GM12892 (cell line): ENCODE measurements around the gene GVQW3.

ENCODE experiments used
- POLR2A ChIP-seq: IDR thresholded peaks from 2 replicates; pipeline ENCODE4 v1.6.1; 2011; ENCODE audit warnings: low read depth, low read length, control low read depth
- POLR2AphosphoS5 ChIP-seq: IDR thresholded peaks from 2 replicates; pipeline ENCODE4 v1.6.1; 2011; ENCODE audit warnings: low read depth, low read length, control low read depth

DNA sequence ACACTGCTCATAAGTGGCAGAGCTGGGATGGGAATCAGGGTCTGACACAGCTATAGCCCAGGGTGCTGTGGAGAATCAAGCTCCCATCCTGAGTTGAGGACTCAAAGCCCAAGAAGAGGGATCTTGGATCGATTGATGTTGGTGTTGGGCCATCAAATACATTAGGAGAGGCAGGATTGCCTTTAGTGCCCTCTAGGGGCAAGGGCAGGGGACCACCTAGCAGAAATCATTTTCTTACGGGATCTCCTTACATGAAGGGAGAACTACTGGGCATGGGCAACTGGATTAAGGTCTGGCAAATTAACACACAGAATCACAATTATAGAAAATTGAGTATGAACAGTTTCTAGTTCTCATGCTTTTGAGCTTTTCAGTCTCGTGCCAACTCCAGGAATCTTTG is 38.8 kb downstream of the GVQW3 start:
- no peak for TF ChIP-seq POLR2A
- no peak for TF ChIP-seq POLR2AphosphoS5
